OCI-LY1 (cell line): ENCODE data around the gene ATXN7.

ENCODE experiments used
- H2AFZ ChIP-seq: fragments of 200-600 bp; sonication (generic), shearing (Covaris generic); 2 replicates; pipeline ENCODE4 v1.6.0; 2014; ENCODE audit warnings: antibody characterized with exemption, mild to moderate bottlenecking, low read length
- H3F3A ChIP-seq: fragments of 200-600 bp; sonication (generic), shearing (Covaris generic); 2 replicates; pipeline ENCODE4 v1.6.0; 2014; ENCODE audit warnings: mild to moderate bottlenecking, antibody characterized with exemption, low read length, moderate library complexity; ENCODE audit not compliant: insufficient read depth
- H3K27ac ChIP-seq: fragments of 200-600 bp; sonication (generic); 2 replicates; pipeline ENCODE4 v1.5.1; 2014; ENCODE audit warnings: low read length, mixed run types, mild to moderate bottlenecking, low read depth; ENCODE audit not compliant: poor library complexity, severe bottlenecking
- H3K27me3 ChIP-seq: fragments of 200-600 bp; sonication (generic); 2 replicates; pipeline ENCODE4 v1.6.0; 2014; ENCODE audit warnings: antibody characterized with exemption, mild to moderate bottlenecking, low read length, moderate library complexity; ENCODE audit not compliant: insufficient read depth
- H3K36me3 ChIP-seq: fragments of 200-600 bp; sonication (generic); 2 replicates; pipeline ENCODE4 v1.6.1; 2014; ENCODE audit warnings: mild to moderate bottlenecking, antibody characterized with exemption, low read length, moderate library complexity, mixed read lengths; ENCODE audit not compliant: insufficient read depth
- H3K4me1 ChIP-seq: fragments of 200-600 bp; sonication (generic); 2 replicates; pipeline ENCODE4 v1.5.1; 2014; ENCODE audit warnings: mild to moderate bottlenecking, low read length, moderate library complexity; ENCODE audit not compliant: insufficient read depth, severe bottlenecking
- H3K4me2 ChIP-seq: fragments of 200-600 bp; sonication (generic), shearing (Covaris generic); 2 replicates; pipeline ENCODE4 v1.6.1; 2014; ENCODE audit warnings: low read length
- H3K4me3 ChIP-seq: fragments of 200-600 bp; sonication (generic); 2 replicates; pipeline ENCODE4 v1.5.1; 2014; ENCODE audit warnings: low read length, low read depth, mild to moderate bottlenecking, mixed read lengths; ENCODE audit not compliant: poor library complexity, severe bottlenecking
- H3K79me2 ChIP-seq: fragments of 200-600 bp; shearing (Covaris generic); 2 replicates; pipeline ENCODE4 v1.6.1; 2016; ENCODE audit warnings: mixed run types, low read length, mixed read lengths; ENCODE audit not compliant: insufficient read depth
- H3K9ac ChIP-seq: fragments of 200-600 bp; sonication (generic), shearing (Covaris generic); 2 replicates; pipeline ENCODE4 v1.6.1; 2014; ENCODE audit warnings: mild to moderate bottlenecking, low read length, mixed read lengths
- H3K9me2 ChIP-seq: fragments of 200-600 bp; sonication (generic), shearing (Covaris generic); 2 replicates; pipeline ENCODE4 v1.6.1; 2014; ENCODE audit warnings: low read depth, mild to moderate bottlenecking, low read length, mixed read lengths
- H3K9me3 ChIP-seq: fragments of 200-600 bp; shearing (Covaris generic); 2 replicates; pipeline ENCODE4 v1.6.1; 2014; ENCODE audit warnings: low read length, mixed read lengths
- H4K20me1 ChIP-seq: fragments of 200-600 bp; sonication (generic), shearing (Covaris generic); 2 replicates; pipeline ENCODE4 v1.6.0; 2016; ENCODE audit warnings: mild to moderate bottlenecking, low read length; ENCODE audit not compliant: insufficient read depth
- CTCF ChIP-seq: fragments of 200-600 bp; sonication (generic), shearing (Covaris generic); IDR thresholded peaks from 2 replicates; pipeline ENCODE4 v1.5.1; 2017; ENCODE audit warnings: mild to moderate bottlenecking, antibody characterized with exemption, low read length, moderate library complexity, mixed read lengths
- EZH2 ChIP-seq: fragments of 200-600 bp; sonication (generic), shearing (Covaris generic); IDR thresholded peaks from 2 replicates; pipeline ENCODE4 v1.8.0; 2017; ENCODE audit warnings: borderline replicate concordance, mixed run types, mild to moderate bottlenecking, antibody characterized with exemption, low read length, moderate library complexity, mixed read lengths

The ATXN7 gene

GRCh38 chr3:63863150-63864007 lies at the start of gene ATXN7, which contains the start of gene THOC7:
Gene ATXN7 (plus strand): TSS chr3:63863867. CDS start chr3:63912599, 48,732 bp downstream.
Gene THOC7 (minus strand): TSS chr3:63863805. CDS start chr3:63863790, 15 bp downstream.
- peak within 1 kb of the TSS; percentile 72 for H3K27ac ChIP-seq
- TF ChIP-seq EZH2 (no peak), CTCF (no peak)
- H3K27me3 ChIP-seq, result no peaks in the 10 kb centered on the region
- no peaks in the 10 kb centered on the region for H3F3A ChIP-seq
- no peaks in the 10 kb centered on the region for H3K9me2 ChIP-seq
- H3K9me3 ChIP-seq, result no peaks in the 10 kb centered on the region
- peaks cover 80% of the 10 kb centered on the region for H3K79me2 ChIP-seq
- peak within 1 kb of the TSS; percentile 91 for H3K4me3 ChIP-seq
- H3K4me2 ChIP-seq, result peak within 1 kb of the TSS; percentile 91
- H2AFZ ChIP-seq, result no peak within 1 kb of the TSS
- peaks cover 13% of the 10 kb centered on the region for H3K36me3 ChIP-seq
- H3K9ac ChIP-seq, result peak within 1 kb of the TSS; percentile 98
- H4K20me1 ChIP-seq, result no peaks in the 10 kb centered on the region
- H3K4me1 ChIP-seq, result peaks cover 38% of the 10 kb centered on the region

GRCh38 chr3:63814237-63814636 lies 49.4 kb upstream of the ATXN7 start:
- Histone ChIP-seq H3K4me3 (no peak overlapping the region), H3K36me3 (no peaks in the 10 kb centered on the region), H3K4me1 (no peaks in the 10 kb centered on the region), H3K9me2 (no peaks in the 10 kb centered on the region), H3F3A (no peaks in the 10 kb centered on the region), H2AFZ (no peak overlapping the region), H3K27me3 (no peaks in the 10 kb centered on the region), H3K27ac (no peak overlapping the region), H3K9ac (no peak overlapping the region), H4K20me1 (no peaks in the 10 kb centered on the region), H3K4me2 (no peak overlapping the region), H3K9me3 (no peaks in the 10 kb centered on the region), H3K79me2 (no peaks in the 10 kb centered on the region)
- no peak for TF ChIP-seq CTCF
- no peak for TF ChIP-seq EZH2

- H3K4me1 ChIP-seq, result no peaks in the 10 kb centered on the region
- H3K9me3 ChIP-seq, result no peaks in the 10 kb centered on the region
- H3K36me3 ChIP-seq, result no peaks in the 10 kb centered on the region
- H4K20me1 ChIP-seq, result no peaks in the 10 kb centered on the region
- no peaks in the 10 kb centered on the region for H3K79me2 ChIP-seq
- no peaks in the 10 kb centered on the region for H3K27me3 ChIP-seq
- H3K4me3 ChIP-seq, result no peak overlapping the region
- H3K9ac ChIP-seq, result no peak overlapping the region
- no peak overlapping the region for H3K4me2 ChIP-seq
- no peak overlapping the region for H3K27ac ChIP-seq
- no peaks in the 10 kb centered on the region for H3F3A ChIP-seq
- no peaks in the 10 kb centered on the region for H3K9me2 ChIP-seq
- TF ChIP-seq EZH2 (no peak), CTCF (no peak)
- H2AFZ ChIP-seq, result no peak overlapping the region
Measured at GRCh38 chr3:63817225-63817624, 46.4 kb upstream of the ATXN7 start.
